GM18907 (cell line): ENCODE results near the gene PLS1.
"Not testable (repeated sequence)": the region's sequence is repeated elsewhere in the genome, so short reads cannot be mapped to it uniquely, and the experiment has no call there.

Experiments used
- ATAC-seq: cut with Tn5 transposase; IDR thresholded peaks from one replicate; pipeline ENCODE4 v1.9.1; 2021; ENCODE audit warnings: mild to moderate bottlenecking, moderate library complexity; ENCODE audit not compliant: unreplicated experiment

The PLS1 gene

DNA sequence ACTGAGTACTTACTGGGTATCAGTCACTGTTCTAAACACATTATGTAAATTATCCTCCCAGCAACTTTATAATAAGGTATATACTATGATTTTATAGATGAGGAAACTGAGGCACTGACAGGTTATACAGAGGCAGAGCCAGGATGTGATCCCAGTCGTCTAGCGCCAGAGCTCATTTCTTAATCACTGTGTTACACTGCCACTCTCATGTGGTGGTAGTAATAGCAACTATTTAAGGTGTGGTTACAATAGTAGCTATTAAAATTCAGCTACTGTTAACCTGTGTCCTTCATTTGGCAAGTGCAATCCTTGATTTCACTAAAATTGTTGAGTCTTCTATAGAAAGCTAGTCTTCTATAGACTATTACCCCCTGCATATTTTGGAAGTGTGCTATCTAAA, 84.5 kb downstream of the PLS1 start:
- no peak for ATAC-seq

DNA sequence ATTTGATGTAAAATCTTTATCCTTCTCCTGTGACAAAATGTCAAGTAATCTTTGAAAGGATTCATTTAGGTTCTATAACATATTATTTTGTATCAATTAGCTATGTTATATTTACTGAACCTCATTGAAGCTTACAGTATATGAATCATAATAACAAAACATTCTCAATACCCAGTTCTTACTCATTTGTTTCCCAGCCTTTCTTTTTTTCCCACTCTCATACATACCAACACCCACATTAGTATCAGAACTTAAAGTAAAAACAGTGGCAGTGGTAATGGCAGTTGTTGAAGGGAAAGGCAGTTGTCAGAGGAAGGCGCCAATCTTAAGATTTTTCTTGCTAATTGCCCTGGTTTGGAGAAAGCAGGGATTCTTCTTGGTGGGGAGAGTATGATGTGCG, 94.4 kb downstream of the PLS1 start:
- no peak for ATAC-seq

- no peak for ATAC-seq
These were observed 95.3 kb downstream of the PLS1 start for GRCh38 chr3:142691527-142691926.

DNA sequence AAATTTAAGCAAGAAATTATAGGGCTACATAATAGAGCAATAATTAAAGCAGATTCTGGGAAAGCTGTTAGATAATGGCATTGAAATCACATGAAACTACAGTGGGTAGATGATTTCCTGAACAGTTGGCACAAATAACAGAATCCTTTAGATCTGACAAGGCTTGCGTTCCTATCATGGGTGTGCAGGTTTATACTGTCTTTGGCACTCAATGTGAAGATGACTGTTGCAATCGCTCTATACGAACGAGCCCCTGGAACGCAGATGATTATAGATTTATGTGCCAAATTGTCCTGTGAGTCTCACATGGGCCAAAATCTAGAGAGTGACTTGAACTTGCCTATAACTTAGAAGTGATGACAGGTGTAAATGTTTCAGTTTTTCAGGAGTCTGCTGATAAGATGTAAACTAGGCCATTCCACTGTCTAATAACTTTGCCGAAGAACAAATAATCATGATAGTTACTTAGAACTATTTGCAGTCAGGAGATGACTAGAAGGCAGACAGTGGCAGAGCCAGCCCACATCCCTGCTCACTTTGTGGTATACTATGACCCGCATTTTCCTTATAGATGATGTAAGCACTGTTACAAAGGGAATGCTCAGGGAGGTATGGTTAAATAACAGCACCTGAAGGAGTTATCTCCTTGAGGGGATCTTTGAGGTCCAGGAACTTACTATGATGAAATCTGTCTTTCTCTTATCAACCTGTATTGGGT, 97.1 kb downstream of the PLS1 start:
- no peak for ATAC-seq

DNA sequence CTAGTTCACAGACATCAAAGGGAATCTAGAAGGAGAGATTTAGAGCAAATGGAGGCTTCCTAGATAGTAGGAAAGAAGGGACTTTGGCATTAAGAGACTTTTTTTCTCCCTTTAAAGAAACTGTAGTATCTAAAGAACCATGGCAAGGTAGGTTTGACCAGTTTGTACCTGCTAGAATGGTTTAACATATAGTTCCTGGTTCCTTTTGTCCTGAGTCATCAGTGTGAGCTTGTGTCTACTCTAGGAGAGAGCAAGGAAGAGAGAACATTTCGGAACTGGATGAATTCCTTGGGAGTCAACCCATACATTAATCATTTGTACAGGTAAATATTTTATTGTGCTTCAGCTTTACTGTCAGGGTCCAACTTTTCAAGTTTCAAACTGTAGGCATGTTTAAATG, 98.0 kb downstream of the PLS1 start:
- no peak for ATAC-seq

- no peak for ATAC-seq
These were observed 109.0 kb downstream of the PLS1 start for GRCh38 chr3:142705198-142705597.

DNA sequence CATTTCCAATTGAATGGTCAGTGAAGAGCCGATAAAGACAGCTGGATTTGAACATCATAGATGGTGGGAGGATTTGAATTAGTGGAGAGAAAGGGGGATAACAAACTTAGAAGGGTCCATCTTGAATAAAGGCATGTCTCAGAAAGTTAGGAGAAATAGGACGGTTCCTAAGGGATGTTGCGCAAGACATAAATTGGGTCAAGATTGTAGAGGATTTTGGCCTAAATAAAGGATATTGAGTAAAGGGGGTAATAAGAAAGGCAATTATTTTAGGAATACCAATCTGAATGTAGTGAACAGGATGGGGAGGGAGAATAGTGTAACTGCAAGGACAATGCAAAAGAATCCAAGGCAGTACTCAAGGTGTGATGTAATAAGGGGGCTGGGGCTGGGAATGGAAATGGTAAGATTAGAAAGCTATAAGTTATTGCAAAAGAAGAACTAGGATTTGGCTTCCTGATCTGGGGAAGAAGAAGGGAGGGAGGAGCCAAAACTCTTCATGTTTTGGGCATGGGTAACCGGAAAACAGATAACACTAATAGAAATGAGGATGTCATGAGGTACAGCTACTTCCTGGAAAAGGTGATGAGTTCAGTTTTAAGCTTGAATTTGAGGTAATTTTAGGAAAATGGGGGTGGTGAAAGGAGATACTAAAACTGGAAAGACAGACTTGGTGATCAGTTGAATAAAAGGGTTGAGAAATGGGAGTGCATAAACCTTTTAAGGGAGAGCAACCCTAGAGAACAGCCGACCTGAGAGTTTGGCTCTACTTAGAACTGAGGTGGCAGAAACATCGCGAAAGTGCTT, 110.3 kb downstream of the PLS1 start:
- ATAC-seq = no peak

DNA sequence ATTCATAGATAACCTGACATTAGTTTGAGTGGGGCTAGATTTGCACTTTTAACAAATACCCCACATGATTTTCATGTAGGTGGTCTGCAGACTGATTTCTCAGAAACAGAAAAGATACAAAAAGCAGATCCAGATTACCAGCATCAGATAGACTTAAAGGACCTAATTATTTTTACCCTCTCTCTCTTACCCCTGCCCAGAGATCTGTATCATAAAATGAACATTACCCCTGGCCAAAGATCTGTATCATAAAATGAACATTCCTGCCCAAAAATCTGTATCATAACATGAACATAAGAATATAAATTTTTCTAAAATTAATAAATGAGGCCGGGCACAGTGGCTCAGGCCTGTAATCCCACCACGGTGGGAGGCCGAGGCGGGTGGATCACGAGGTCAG, 113.0 kb downstream of the PLS1 start:
- no peak for ATAC-seq

GRCh38 chr3:142714882-142715281, 118.7 kb downstream of the PLS1 start:
- not testable (repeated sequence) for ATAC-seq

- no peak for ATAC-seq
These were observed 119.9 kb downstream of the PLS1 start for GRCh38 chr3:142716102-142716501.

GRCh38 chr3:142723665-142723967, 127.4 kb downstream of the PLS1 start:
- ATAC-seq = peak; percentile 30

DNA sequence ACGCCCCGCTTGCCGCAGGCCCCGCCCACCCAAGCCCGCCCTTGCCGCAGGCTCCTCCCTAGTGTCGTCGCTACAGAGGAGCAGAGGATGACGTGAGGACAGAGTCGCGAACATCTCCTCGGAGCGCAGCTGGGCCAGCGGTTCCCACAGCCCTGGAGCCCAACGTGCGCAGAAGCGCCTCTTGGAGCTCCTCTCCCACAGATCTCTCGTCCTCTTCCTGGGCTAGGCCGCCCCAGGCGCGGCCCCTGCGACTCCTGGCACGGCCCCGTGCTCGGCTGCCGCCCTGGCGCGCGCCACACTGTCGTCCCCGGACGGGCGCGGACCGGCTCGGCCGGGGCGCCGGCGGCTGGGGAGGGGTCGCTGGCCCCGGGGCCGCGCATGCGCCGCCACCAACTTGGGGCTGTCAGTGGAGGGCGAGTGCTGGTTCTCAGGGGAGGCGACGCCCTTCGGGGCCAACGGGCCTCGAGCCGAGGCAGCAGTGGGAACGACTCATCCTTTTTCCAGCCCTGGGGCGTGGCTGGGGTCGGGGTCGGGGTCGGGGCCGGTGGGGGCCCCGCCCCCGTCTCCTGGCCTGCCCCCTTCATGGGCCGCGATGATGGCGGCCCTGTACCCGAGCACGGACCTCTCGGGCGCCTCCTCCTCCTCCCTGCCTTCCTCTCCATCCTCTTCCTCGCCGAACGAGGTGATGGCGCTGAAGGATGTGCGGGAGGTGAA, 127.9 kb downstream of the PLS1 start, which contains the start of gene TRPC1:
TRPC1 (plus strand) TSS at position 67 of the 714 bp plus-strand sequence; CDS start at position 593, 526 bp downstream.
- peak; percentile 96 for ATAC-seq

GRCh38 chr3:142724682-142725356, 128.6 kb downstream of the PLS1 start:
- ATAC-seq = peak; percentile 20

- no peak for ATAC-seq
These were observed 129.2 kb downstream of the PLS1 start for GRCh38 chr3:142725357-142725739.

DNA sequence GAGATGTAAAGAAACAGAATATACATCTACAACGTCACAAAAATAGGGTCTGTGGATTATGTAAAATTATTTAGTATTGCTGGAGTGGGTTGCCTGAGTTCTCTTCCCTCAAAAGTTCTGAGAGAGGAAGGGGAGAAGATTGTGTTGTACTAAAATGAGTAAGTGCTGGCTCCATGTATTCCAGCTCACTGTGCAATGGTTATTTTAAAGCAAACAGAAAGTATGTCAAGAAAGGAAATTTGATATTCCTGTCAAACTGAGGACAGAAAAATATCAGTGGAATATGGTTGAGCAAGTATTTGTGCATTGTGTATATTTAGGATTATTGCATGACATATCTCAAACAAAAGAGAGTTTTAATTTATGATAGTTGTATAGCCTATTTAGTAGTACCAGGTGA, 129.8 kb downstream of the PLS1 start:
- ATAC-seq = no peak

- ATAC-seq = no peak
These were observed 135.9 kb downstream of the PLS1 start for GRCh38 chr3:142732066-142732465.

GRCh38 chr3:142734834-142735233, 138.6 kb downstream of the PLS1 start:
- ATAC-seq = no peak

DNA sequence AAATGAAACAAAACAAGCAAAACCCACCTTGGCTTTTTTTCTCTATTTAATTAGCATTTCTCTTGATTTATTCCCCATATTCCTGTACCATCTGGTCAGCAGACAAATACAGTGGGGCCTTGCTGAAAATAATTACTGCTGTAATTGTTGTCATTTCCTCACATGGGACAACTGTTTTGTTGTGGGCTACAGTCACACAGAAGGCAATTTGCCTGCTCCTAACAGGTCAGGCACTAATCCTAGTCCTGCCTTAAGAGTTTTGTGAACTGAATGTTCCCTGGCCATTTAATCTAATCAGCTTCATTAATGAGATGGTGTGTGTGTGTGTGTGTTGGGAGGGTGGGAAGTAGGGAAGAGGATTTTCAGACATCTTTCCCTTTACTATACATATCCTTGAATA, 139.3 kb downstream of the PLS1 start:
- ATAC-seq = no peak

- no peak for ATAC-seq
These were observed 142.2 kb downstream of the PLS1 start for GRCh38 chr3:142738396-142738795.

DNA sequence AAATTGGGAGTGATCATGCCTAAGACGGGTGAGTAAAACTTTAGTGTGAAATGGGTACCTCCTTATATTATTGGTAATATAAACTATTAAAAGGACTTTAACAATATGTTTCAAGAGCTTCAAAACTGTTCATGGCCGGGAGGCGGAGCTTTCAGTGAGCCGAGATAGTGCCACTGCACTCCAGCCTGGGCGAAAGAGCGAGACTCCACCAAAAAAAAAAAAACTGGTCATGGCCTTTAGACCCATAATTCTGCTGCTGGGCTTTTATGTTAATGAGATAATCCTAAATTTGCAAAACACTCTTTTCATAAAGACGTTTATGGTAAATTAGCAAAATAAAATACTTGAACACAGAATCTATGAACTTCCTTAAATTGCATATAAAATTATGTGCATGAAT, 150.5 kb downstream of the PLS1 start:
- ATAC-seq = no peak

DNA sequence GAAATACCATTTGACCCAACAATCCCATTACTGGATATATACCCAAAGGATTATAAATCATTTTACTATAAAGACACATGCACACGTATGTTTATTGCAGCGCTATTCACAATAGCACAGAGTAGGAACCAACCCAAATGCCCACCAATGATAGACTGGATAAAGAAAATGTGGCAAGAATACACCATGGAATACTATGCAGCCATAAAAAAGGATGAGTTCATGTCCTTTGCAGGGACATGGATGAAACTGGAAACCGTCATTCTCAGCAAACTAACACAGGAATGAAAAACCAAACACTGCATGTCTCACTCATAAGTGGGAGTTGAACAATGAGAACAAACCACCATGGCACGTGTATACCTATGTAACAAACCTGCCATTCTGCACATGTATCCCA, 154.3 kb downstream of the PLS1 start:
- not testable (repeated sequence) for ATAC-seq
